Measurements from ENCODE around the gene SFI1. TPM values are rescaled to one million over a fixed set of nuclear protein-coding genes. Genes with fewer than 3 reads are reported as not detected.

The SFI1 gene
- total and polyA plus RNA-seq, 2 of the 8 experiments (the other 6 are each of a cell fraction or from before 2014, with no cell fraction given), result 10.4 to 30.1 TPM

DNA sequence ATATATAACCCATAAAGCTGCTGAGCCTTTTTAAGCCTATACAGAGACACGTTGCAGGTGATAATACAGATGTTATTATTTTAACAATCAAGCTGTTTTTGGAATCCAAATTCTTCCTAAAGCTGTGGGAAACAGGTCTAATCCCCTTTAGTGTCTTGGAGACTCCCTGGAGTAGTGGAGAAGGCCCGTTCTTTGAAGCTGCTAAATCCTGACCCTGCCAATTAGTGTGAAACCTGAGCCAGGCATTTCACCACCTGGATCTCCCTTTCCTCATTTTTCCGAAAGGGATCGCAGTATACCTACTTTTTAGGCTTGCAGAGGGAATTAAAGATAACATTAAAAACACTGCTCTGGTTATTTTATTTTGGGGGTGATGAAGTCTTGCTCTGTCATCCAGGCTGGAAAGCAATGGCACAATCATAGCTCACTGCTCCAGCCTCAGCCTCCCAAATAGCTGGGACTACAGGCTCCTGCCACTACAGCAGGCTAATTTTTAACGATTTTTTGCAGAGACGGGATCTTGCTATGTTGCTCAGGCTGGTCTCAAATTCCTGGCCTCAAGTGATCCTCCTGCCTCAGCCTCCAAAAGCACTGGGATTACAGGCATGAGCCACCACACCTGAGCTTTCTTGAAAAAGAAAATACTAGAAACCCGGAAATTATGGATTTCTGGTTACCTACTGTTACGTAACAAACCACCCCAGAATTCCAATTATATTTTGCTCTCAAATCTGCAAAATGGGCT lies 4.9 kb upstream of the SFI1 start:
- H3K9ac ChIP-seq (replicated peaks in 1 of 4; ENCODE audit: extremely low read depth in 1 of 4, low read depth in 3 of 4, low read length in 3 of 4), result no peak overlapping the region
- H3K27ac ChIP-seq (ENCODE audit: low read depth, low read length), result no peak overlapping the region
- TF ChIP-seq SRF (IDR thresholded peaks at IDR 0.05; ENCODE audit: low read depth, low read length) (no peak), NANOG (IDR thresholded peaks at IDR 0.05; ENCODE audit: insufficient read depth, low read depth, low read length, poor library complexity, severe bottlenecking) (no peak), SP4 (IDR thresholded peaks at IDR 0.05; ENCODE audit: low read length) (no peak), POU5F1 (IDR thresholded peaks at IDR 0.05; ENCODE audit: low read depth, low read length) (no peak), SP1 (IDR thresholded peaks at IDR 0.05; ENCODE audit: low read depth, low read length) (no peak), EP300 (IDR thresholded peaks at IDR 0.05; ENCODE audit: borderline replicate concordance in 1 of 2, low read depth in 2 of 2, low read length in 2 of 2) (0 out of 3 replicates have a peak, but pooled peaks of 1 of the 2 experiments have one; percentile 7), SAP30 (IDR thresholded peaks at IDR 0.05; ENCODE audit: insufficient read depth, insufficient replicate concordance, low read length) (no peak), RBBP5 (IDR thresholded peaks at IDR 0.05; ENCODE audit: borderline replicate concordance, low read depth, low read length) (no peak), BRCA1 (IDR thresholded peaks at IDR 0.05; ENCODE audit: low read depth, low read length) (no peak)

More for the DNA sequence above, 4.9 kb upstream of the SFI1 start:
- no peaks in the 10 kb centered on the region for H4K20me1 ChIP-seq (replicated peaks in 1 of 2; ENCODE audit: control insufficient read depth in 1 of 2, insufficient read depth in 2 of 2, low read length in 2 of 2)
- no peak overlapping the region for H3K23ac ChIP-seq (ENCODE audit: insufficient read length)
- 59% methylated on average over 8 of the region's 8 CpGs; no CpG with 5 or more reads in 1 of the 2 experiments for WGBS, 2 experiments (ENCODE audit: extremely low coverage in 1 of 2, insufficient coverage in 1 of 2, insufficient read length in 1 of 2, insufficient replicate concordance in 2 of 2, low coverage in 1 of 2, low lambda C conversion rate in 2 of 2, missing lambda C conversion rate in 1 of 2)
- no peak overlapping the region for H3K56ac ChIP-seq (replicated peaks; ENCODE audit: insufficient read length, low read depth, low read length)
- FAIRE-seq (no peak), DNase-seq (ENCODE audit: low read depth in 1 of 2, low spot score in 2 of 2) (no peak)
- no peak overlapping the region for H2BK15ac ChIP-seq (ENCODE audit: low read length)
- H3K9me3 ChIP-seq (ENCODE audit: insufficient read depth in 2 of 2, low read depth in 1 of 2, low read length in 1 of 2), result no peaks in the 10 kb centered on the region
- no peak overlapping the region for H3K4ac ChIP-seq (replicated peaks; ENCODE audit: insufficient read length, low read depth, low read length)
- no peak overlapping the region for H2AK5ac ChIP-seq (ENCODE audit: low read depth, low read length)
- H3K4me2 ChIP-seq (ENCODE audit: insufficient read depth in 1 of 2, low read depth in 2 of 2, low read length in 2 of 2), result peak overlapping the region; percentile 92 to 94
- H3K36me3 ChIP-seq (ENCODE audit: control insufficient read depth in 2 of 4, insufficient read depth in 4 of 4, low read length in 3 of 4), result peaks cover 0 to 10% (median 0%) of the 10 kb centered on the region in 4 experiments; a peak in 1 of 8 replicates
- H2BK120ac ChIP-seq (replicated peaks; ENCODE audit: low read depth, low read length), result no peak overlapping the region
- ChIA-PET POLR2A (ENCODE audit: partially characterized antibody) (interaction anchor here (0.7 to 2.4 kb wide), 4 partner anchors 10 to 145 kb away, joined by 3 to 9 read pairs (median 4); partner anchors contain the start of gene PATZ1), CTCF (ENCODE audit: partially characterized antibody) (interaction anchor here (0.6 to 1.6 kb wide), 6 partner anchors 21 to 175 kb away, joined by 3 to 5 read pairs (median 3); no protein-coding TSS in a partner anchor)
- H2BK20ac ChIP-seq (ENCODE audit: low read length), result no peak overlapping the region
- H3K4me1 ChIP-seq (replicated peaks in 1 of 4; ENCODE audit: control insufficient read depth in 3 of 4, insufficient read depth in 4 of 4, low read length in 3 of 4), result peaks cover 1 to 11% (median 11%) of the 10 kb centered on the region in 4 experiments; a peak in 5 of 7 replicates
- peak overlapping the region in 2 of 4 experiments; percentile 80 to 92; a peak in 2 of 8 replicates for H3K4me3 ChIP-seq (ENCODE audit: extremely low read depth in 1 of 4, insufficient read depth in 2 of 4, low read depth in 3 of 4, low read length in 4 of 4)
- H4K8ac ChIP-seq (ENCODE audit: extremely low read depth, insufficient read depth, low read length), result no peak overlapping the region
- H2BK12ac ChIP-seq (ENCODE audit: low read depth, low read length), result no peak overlapping the region
- no peak overlapping the region for H2BK5ac ChIP-seq (ENCODE audit: low read depth, low read length)
- no peak overlapping the region for H2AFZ ChIP-seq (ENCODE audit: low read length)
- peaks cover 0 to 5% (median 2%) of the 10 kb centered on the region in 4 experiments; a peak in 1 of 7 replicates for H3K27me3 ChIP-seq (replicated peaks in 1 of 4; ENCODE audit: control insufficient read depth in 3 of 4, extremely low read depth in 1 of 4, insufficient read depth in 3 of 4, low read length in 3 of 4)
- no peak overlapping the region for H4K91ac ChIP-seq (replicated peaks; ENCODE audit: insufficient read length, low read length)
- peaks cover 0 to 9% of the 10 kb centered on the region in 2 experiments; a peak in 1 of 4 replicates for H3K79me2 ChIP-seq (ENCODE audit: control insufficient read depth in 1 of 2, insufficient read depth in 2 of 2, low read length in 2 of 2)
- H3K79me1 ChIP-seq (ENCODE audit: low read depth, low read length), result no peaks in the 10 kb centered on the region
- H3K14ac ChIP-seq (ENCODE audit: insufficient read length), result no peak overlapping the region
- peaks cover 7% of the 10 kb centered on the region; the same call in 1 of the 2 replicates for H3K23me2 ChIP-seq (ENCODE audit: low read depth, low read length)
- H4K5ac ChIP-seq (ENCODE audit: insufficient read length, low read depth, low read length), result no peak overlapping the region
- H3K18ac ChIP-seq (ENCODE audit: extremely low read depth, low read length), result no peak overlapping the region
